HuH-7.5 (cell line): ENCODE measurements around the gene LTBR.
A peak's percentile ranks its signal among the peaks of the same experiment; 100 is the strongest.
"Not testable (repeated sequence)": the region's sequence is repeated elsewhere in the genome, so short reads cannot be mapped to it uniquely, and the experiment has no call there.

Experiments used
- DNase-seq: peaks from one replicate; pipeline ENCODE4 v3.0.0; 2011; ENCODE audit warnings: low spot score

LTBR gene

GRCh38 chr12:6383572-6384498 is at the start of gene LTBR:
LTBR (plus strand) TSS chr12:6384162; CDS start chr12:6384359, 197 bp downstream.
- peak; percentile 88 for DNase-seq

GRCh38 chr12:6334359-6334758 is 49.6 kb upstream of the LTBR start:
- no peak for DNase-seq

DNA sequence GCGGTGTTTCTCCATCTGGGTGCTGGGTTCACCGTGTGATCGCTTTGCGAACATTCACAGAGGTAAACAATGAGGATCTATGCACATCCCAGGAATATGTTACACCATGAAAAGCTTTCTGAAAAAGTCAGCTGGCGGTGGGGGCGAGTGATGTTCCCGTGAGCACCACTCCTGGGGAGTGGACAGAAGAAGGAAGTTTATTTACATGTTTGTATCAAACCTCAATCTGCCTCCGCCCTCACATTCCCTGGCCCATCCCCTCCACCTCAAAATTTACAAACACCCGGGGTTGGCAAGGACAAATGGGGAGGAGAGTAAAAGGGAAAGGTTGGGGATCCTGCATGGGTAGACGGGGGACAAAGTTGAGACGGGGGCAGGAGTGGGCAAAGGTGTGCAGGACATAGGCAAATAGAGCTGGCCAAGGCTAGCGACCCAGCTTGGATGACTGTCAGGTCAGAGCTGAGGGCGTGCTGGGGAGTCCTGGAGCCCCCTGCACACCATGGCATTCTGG is 49.0 kb upstream of the LTBR start:
- no peak for DNase-seq

DNA sequence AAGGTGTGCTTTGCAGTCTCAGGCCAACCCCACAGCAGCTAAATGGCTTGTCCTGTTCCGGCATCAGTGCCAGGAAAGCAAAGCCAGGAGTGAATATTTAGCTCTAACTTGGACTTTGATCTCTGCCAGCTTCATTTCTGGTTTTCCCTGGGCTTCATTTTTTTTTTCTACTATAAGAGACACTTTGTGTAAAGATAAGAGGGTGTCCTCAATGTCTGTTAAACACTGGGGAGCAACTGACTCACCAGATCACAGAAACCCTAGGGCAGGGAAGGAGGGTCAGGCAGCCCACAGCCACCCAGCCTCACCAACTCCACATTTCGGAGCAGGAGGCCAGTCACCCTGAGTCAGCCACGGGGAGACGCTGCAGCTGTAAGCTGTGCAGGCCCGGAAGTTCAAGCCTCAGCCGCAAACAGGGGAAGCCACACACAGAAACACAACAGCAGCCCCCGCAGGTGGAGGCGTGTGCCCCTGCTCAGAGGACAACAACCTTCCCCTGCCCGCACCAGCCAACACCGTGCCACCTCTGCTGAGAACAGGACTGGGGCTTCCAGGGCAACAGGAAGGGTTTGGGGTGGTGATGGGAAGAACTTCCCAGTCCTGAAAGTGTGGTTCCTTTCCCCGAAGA is 48.4 kb upstream of the LTBR start:
- DNase-seq = peak; percentile 83

DNA sequence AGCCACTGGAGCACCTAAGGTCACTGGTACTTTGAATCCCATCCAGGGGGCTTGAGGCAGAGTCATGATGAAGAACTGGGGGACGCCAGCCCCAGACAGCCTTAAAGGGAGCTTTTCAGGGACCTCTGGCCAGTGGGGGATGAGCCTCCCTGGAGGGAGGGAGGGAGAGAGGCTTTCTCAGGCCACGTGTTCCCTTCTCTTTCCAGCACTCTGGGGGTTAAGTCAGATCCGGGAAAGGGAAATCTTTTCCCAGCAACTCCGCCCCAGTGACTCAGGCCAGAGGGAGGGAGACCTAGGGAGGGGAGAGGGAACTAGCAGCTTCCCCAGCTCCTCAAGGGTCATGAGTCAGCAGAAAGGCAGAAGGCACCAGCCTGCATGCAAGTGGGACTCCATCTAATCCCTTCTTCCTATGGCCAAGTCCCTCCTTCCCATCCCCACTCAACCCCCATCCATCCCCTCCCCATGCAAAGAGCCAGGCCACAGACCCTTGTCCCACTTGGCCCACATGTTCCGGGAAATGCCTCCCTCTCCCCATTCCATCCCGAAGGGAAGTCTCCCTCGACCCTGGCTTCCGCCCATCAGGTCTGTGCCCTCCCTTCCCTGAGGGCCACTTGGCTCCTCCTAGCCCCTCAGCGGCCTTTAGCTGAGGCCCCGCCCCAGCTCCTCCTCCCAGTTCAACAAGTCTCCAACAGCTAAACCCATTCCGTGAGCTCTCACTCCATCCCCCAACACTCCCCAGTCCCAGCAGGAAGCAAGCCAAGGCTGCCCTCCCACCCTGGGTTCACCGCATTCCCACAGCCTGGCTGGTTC is 47.7 kb upstream of the LTBR start:
- peak; percentile 96 for DNase-seq

DNA sequence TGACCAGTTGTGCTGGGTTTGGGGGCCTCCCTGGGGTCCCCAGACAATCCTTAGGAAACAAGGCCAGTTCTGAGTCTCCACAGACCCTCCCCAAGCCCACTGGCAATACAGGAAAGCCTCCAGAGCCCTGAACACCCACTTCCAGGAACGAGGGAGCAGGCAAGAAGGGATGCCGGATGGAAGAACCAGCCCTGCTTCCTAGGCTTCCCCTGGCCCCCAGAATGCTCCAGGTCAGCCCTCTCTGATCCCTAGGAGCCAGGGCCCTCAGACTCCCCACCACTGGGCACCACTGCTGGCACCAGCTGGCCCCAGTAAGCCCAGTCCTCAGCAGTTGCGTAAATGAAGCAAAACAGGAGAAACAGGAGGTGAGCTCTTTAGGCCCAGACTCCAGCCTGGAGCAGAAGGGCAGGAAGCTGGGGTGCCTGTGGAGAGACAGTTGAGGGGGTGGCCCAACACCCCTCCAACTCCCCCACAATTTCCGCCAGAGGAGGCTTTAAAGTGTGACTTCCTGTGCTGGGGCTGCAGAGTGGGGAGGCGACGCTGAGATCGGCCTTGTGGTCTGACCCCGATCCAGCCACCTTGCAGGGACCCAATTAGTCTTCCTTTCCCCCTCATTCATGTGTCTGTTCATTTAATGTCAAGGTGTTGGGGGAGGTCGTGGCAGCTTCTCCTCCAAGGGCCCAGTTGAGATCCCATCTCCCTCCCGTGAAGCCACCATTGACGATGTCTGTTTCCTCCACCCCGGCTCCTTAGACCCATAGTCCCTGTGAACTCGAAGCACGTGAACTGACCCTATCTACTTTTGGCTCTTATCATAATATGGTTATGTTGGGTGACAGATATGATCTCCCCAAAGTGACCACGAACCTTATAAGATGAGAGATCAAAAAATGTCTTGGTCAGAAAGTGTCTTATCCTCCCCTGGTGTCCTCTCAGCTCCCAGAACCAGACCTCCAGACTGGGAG is 46.8 kb upstream of the LTBR start:
- no peak for DNase-seq

- DNase-seq = no peak
These were observed 46.0 kb upstream of the LTBR start for GRCh38 chr12:6337958-6338433.

DNA sequence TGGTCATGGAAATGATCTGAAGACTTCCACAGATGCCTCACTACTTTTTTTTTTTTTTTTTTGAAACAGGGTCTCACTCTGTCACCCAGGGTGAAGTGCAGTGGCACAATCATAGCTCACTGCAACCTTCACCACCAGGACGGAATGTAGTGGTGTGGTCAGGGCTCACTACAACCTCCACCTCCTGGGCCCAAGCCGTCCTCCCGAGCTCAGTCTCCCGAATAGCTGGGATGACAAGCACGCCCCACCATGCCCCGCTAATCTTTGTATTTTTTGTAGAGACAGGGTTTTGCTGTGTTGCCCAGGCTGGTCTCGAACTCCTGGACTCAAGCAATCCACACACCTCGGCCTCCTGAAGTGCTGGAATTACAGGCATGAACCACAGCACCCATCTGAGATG is 45.4 kb upstream of the LTBR start:
- not testable (repeated sequence) for DNase-seq

DNA sequence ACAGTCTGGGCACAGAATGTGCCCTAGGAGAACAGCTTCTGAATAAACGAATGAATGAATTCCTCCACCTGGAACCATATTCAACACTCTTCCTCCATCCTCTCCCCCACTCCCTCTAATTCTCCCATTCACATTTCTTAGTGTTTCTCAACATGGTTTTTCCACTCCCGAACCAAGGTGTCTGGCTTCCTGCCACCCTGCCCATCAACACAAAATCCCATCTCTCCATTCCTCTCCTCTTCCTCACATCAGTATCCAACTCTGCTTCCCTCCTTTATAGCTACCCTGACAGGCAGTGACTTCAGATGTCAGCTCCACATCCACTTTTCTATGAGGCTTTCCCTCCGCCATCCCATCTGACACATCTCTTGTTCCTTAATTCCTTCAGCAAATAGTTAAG is 45.0 kb upstream of the LTBR start:
- DNase-seq = no peak

DNA sequence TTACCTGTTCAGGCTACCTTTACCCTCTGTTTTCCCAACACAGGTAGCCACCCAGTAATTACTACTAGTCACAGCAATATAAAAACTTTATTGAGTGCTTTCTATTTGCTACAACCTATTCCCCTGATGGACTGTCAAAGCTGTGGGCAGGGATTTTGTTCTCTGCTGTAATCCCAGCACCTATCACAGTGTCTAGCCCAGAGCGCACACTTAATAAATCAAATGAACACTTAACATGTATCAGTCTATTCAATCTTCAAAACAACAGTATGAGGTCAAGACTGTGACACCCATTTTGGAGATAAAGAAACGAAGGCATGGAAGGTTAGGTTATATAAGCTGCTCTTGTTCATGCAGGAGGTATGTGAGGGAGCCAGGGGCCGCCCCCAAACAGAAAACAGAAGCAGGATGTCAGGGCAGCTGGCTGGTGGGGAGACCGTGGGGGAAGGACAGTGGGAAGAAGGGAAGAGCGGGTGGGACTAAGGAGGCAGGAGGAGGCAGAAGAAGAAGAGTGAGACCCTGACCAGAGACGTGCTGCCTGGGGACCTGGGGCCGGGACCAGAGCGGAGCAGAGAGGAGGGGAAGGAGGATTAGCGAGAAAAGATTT is 43.8 kb upstream of the LTBR start:
- DNase-seq = no peak

GRCh38 chr12:6340745-6341416 is 43.1 kb upstream of the LTBR start:
- no peak for DNase-seq

DNA sequence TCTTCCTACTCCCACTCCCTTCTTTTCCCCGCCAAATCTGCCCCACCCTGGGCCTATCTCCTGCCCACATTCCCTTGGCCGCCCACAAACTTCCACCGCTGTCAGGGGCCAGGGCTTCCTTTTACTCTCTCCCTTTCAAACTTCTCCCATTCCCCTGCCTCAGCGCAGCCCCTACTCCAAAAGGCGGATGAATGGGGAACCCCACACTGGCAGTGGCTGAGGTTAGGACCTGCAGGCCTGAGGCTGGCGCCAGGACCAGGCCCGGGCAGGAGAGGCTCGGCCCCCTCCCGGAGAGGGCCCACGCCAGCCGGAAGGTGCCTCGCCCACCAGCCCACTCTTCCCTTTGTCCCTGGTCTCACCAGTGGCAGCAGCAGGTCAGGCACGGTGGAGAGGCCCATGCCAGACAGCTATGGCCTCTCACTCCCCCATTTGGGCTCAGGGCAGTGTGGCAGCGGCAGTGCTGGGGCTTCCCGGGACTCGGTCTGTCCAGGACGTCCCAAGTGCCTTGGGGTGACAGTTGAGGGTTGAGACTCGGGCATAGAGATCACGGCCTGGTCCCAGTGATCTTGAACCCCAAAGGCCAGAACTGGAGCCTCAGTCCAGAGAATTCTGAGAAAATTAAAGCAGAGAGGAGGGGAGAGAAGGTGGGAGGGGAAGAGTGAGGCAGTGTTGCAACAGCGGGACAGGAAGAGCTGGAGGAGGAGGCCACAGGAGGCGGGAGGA is 42.4 kb upstream of the LTBR start, which contains the start of gene TNFRSF1A:
TNFRSF1A (minus strand) TSS at position 660 of the 723 bp plus-strand sequence; CDS start at position 398, 262 bp downstream.
- peak; percentile 83 for DNase-seq

DNA sequence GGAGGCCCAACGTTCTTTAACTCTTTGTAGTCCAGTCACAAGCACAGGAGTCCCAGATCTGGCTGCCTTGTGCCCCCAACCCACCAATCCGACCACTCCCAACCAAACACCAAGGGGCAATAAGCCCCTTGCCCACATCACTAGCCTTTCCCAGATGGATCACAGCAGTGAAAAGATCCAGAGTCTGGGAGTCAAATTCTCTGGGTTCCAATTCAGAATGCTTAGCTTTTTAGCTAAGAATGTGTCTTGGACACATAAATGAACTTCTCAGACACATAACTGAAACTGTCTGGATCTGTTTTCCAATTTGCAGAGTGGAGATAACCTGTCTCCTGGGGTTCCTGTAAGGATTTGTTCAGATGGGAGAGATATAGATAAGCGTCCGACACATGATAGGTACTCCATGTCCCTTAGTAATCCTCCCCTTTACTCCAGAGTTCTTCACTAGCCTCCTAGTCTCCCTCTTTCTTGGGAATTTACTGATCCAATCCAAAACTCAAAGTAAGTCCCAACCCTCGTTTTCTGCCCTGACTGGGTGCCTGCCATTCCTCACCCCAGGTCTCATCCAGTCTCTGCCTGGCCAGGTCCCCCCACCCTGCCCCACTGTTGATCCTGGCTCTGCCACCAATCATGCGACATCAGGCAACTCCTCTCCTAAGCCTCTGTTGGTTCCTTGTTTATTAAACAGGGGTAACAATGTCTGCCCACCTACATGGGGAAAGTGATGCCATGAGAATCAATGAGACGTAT is 41.6 kb upstream of the LTBR start:
- no peak for DNase-seq

GRCh38 chr12:6343518-6343917 is 40.4 kb upstream of the LTBR start:
- DNase-seq = no peak

DNA sequence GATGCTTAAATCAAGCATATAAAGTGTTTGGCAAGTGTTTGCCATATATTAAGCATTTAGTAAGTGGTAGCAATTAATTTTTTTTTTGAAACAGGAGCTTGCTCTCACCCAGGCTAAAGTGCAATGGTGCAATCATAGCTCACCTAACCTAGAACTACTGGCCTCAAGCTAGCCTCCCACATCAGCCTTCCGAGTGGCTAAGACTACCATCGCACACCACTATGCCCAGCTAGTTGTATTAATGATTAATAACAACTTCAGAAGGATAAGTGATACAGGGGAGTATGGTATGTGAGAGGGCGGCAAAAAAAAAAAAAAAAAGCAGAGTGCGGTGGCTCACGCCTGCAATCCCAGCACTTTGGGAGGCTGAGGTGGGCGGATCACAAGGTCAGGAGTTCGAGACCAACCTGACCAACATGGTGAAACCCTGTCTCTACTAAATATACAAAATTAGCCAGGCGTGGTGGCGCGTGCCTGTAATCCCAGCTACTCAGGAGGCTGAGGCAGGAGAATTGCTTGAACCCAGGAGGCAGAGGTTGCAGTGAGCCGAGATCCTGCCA is 39.8 kb upstream of the LTBR start:
- not testable (repeated sequence) for DNase-seq

DNA sequence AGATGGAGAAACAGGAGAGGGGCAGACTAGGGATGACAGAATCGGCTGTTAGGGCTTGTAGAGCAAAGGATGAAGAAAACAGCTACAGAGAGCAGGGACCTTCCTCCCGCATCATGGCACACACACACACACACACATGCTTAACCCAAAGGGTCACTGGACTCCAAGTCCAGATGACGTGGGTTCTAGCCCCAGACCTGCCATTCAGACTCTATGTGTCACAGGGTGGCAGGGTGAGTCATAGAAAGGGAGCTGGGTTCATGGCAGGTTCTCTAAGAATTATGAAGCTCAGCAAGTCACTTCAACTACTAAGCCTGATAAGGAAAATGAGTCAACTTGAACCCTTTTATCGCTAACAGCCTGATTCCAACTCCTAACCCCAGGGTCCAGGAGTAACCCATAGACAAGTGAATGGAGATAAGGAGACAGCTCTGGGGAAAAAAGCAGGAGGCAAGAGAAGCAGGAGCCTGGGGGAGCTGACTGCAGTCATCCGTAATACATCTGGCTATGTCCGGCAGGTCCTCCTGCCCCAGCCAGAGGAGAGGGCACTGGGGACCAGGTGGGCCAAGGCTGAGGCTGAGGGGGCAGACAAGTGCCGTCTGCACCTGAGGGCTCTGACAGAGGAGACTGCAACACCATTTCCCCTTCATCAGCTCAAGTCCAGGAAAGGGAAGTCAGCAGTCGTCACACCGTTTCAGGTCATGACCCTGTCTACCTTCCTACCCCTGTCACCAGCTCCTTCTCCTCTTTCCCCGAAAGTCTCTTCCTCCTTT is 38.5 kb upstream of the LTBR start:
- DNase-seq = no peak

GRCh38 chr12:6346235-6346832 is 37.6 kb upstream of the LTBR start:
- DNase-seq = no peak
